Measurements from ENCODE around the gene MAP7D1. TPM values are rescaled to one million over a fixed set of nuclear protein-coding genes. Genes with fewer than 3 reads are reported as not detected.

MAP7D1 gene
- total RNA-seq (2014; rRNA removed; shearing (Covaris generic)) = 160 and 224 TPM in 2 replicates
- 34.8 and 35.8 TPM in 2 replicates for polyA plus RNA-seq (2016; fragmentation: Nextera tagmentation; extraction: Ambion mirVana)

GRCh38 chr1:36155408-36156328 is at the start of gene MAP7D1:
Gene MAP7D1 (plus strand): TSS chr1:36156160. CDS start chr1:36156418, 258 bp downstream.
- peak within 1 kb of the TSS; percentile 93 for H3K4me3 ChIP-seq
- H3K27ac ChIP-seq = peak within 1 kb of the TSS; percentile 89
- peaks cover 18% of the 10 kb centered on the region for H3F3A ChIP-seq (ENCODE audit: insufficient read depth)
- H3K4me1 ChIP-seq (ENCODE audit: insufficient read depth) = peaks cover 49% of the 10 kb centered on the region
- WGBS, 2 experiments (ENCODE audit: low coverage in 1 of 2, low lambda C conversion rate in 2 of 2, missing lambda C conversion rate in 2 of 2) = 0 to 1% methylated on average over 49 to 58 of the region's 88 CpGs
- peak within 1 kb of the TSS; percentile 100 for H3K9ac ChIP-seq
- H2AFZ ChIP-seq = peak within 1 kb of the TSS; percentile 42
- H3K27me3 ChIP-seq (replicated peaks; ENCODE audit: insufficient read depth) = no peaks in the 10 kb centered on the region
- no peaks in the 10 kb centered on the region for H3K36me3 ChIP-seq (ENCODE audit: low read depth)
- in situ Hi-C loops (cut with MboI) = no loop called here
- DNase-seq = peak; percentile 92
- H3K9me3 ChIP-seq (ENCODE audit: low read depth) = no peaks in the 10 kb centered on the region
- H3K4me2 ChIP-seq (ENCODE audit: unreplicated experiment) = peak within 1 kb of the TSS; percentile 95
- H4K20me1 ChIP-seq (ENCODE audit: insufficient read depth) = no peaks in the 10 kb centered on the region
- no peak for TF ChIP-seq EZH2 (IDR thresholded peaks at IDR 0.05; ENCODE audit: insufficient read depth, poor library complexity, severe bottlenecking)
- TF ChIP-seq EZH2phosphoT487 (IDR thresholded peaks at IDR 0.05; ENCODE audit: insufficient read depth, low read depth) = no peak
- no peaks in the 10 kb centered on the region for H3K9me2 ChIP-seq (ENCODE audit: insufficient read depth)
- H3K79me2 ChIP-seq (ENCODE audit: insufficient read depth) = peaks cover 57% of the 10 kb centered on the region

DNA sequence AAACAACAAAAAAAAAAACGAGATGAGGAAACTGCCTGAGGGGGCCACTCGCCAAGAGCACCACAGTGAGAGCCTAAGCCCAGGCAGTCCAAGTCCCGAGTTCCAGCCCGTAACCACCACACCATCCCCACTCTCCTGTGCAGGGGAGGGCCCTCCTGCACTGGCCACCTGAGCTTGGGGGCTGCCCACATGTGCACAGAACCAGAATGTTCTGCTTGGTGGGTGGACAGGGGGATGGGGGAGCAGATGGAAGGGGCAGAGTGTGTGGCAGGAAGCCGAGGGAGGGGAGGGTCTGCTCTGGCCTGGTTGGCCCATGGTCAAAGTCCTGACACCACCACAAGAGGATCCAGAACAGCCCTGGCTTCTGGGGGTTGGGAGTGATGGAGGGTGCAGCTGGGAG is 49.7 kb upstream of the MAP7D1 start:
- in situ Hi-C loops (cut with MboI) = loop anchor here (10.0 kb wide), 1 partner anchor 189 kb away; no protein-coding TSS in a partner anchor
- Histone ChIP-seq H4K20me1 (ENCODE audit: insufficient read depth) (no peaks in the 10 kb centered on the region), H3K9ac (no peak overlapping the region), H3K27me3 (replicated peaks; ENCODE audit: insufficient read depth) (no peaks in the 10 kb centered on the region), H3K4me1 (ENCODE audit: insufficient read depth) (peaks cover 13% of the 10 kb centered on the region), H3F3A (ENCODE audit: insufficient read depth) (0 out of 2 replicates have a peak, but pooled peaks cover 3% of the 10 kb centered on the region), H3K4me3 (no peak overlapping the region), H3K36me3 (ENCODE audit: low read depth) (no peaks in the 10 kb centered on the region), H3K79me2 (ENCODE audit: insufficient read depth) (no peaks in the 10 kb centered on the region), H3K27ac (no peak overlapping the region), H3K9me2 (ENCODE audit: insufficient read depth) (no peaks in the 10 kb centered on the region), H3K9me3 (ENCODE audit: low read depth) (no peaks in the 10 kb centered on the region), H2AFZ (no peak overlapping the region), H3K4me2 (ENCODE audit: unreplicated experiment) (no peak overlapping the region)
- TF ChIP-seq EZH2 (IDR thresholded peaks at IDR 0.05; ENCODE audit: insufficient read depth, poor library complexity, severe bottlenecking) (no peak), EZH2phosphoT487 (IDR thresholded peaks at IDR 0.05; ENCODE audit: insufficient read depth, low read depth) (no peak)
- DNase-seq = no peak
- 48 to 49% methylated on average over 5 of the region's 5 CpGs for WGBS, 2 experiments (ENCODE audit: low coverage in 1 of 2, low lambda C conversion rate in 2 of 2, missing lambda C conversion rate in 2 of 2)

DNA sequence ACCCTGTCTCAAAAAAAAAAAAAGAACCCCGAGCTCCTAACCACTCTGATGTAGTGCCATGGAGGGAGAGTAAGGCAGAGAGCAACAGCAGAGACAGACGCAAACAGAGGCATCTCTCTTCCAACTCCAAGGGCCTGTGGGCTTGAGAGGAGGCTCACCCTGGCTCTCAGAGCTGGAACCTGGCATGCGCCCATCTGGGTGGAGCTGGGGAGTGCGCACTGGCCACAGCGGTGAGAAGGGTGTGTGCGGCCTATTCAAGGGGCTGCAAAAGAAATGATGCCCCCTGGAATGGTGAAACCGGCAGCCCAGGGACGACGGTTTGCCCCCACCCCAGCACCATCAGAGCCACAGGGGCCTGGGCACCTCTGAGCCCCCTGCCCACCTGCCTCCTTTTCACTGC is 48.6 kb upstream of the MAP7D1 start:
- TF ChIP-seq EZH2 (IDR thresholded peaks at IDR 0.05; ENCODE audit: insufficient read depth, poor library complexity, severe bottlenecking) (no peak), EZH2phosphoT487 (IDR thresholded peaks at IDR 0.05; ENCODE audit: insufficient read depth, low read depth) (no peak)
- in situ Hi-C loops (cut with MboI) = loop anchor here (10.0 kb wide), 1 partner anchor 187 kb away; no protein-coding TSS in a partner anchor
- H2AFZ ChIP-seq = no peak overlapping the region
- peak; percentile 28 for DNase-seq
- H3K4me3 ChIP-seq = no peak overlapping the region
- H3K36me3 ChIP-seq (ENCODE audit: low read depth) = no peaks in the 10 kb centered on the region
- no peaks in the 10 kb centered on the region for H3K9me3 ChIP-seq (ENCODE audit: low read depth)
- no peaks in the 10 kb centered on the region for H3K79me2 ChIP-seq (ENCODE audit: insufficient read depth)
- H3K4me1 ChIP-seq (ENCODE audit: insufficient read depth) = peaks cover 13% of the 10 kb centered on the region
- WGBS, 2 experiments (ENCODE audit: low coverage in 1 of 2, low lambda C conversion rate in 2 of 2, missing lambda C conversion rate in 2 of 2) = 67 to 72% methylated on average over 7 to 9 of the region's 9 CpGs
- H4K20me1 ChIP-seq (ENCODE audit: insufficient read depth) = no peaks in the 10 kb centered on the region
- 0 out of 2 replicates have a peak, but pooled peaks cover 3% of the 10 kb centered on the region for H3F3A ChIP-seq (ENCODE audit: insufficient read depth)
- H3K27me3 ChIP-seq (replicated peaks; ENCODE audit: insufficient read depth) = no peaks in the 10 kb centered on the region
- H3K4me2 ChIP-seq (ENCODE audit: unreplicated experiment) = no peak overlapping the region
- no peaks in the 10 kb centered on the region for H3K9me2 ChIP-seq (ENCODE audit: insufficient read depth)
- H3K9ac ChIP-seq = no peak overlapping the region
- H3K27ac ChIP-seq = no peak overlapping the region

GRCh38 chr1:36108314-36108713 is 47.6 kb upstream of the MAP7D1 start:
- no peak for DNase-seq

More at GRCh38 chr1:36108314-36108713, 47.6 kb upstream of the MAP7D1 start:
- Histone ChIP-seq H4K20me1 (ENCODE audit: insufficient read depth) (no peaks in the 10 kb centered on the region), H3K9me3 (ENCODE audit: low read depth) (no peaks in the 10 kb centered on the region), H3K4me2 (ENCODE audit: unreplicated experiment) (no peak overlapping the region), H2AFZ (no peak overlapping the region), H3K36me3 (ENCODE audit: low read depth) (no peaks in the 10 kb centered on the region), H3F3A (ENCODE audit: insufficient read depth) (0 out of 2 replicates have a peak, but pooled peaks cover 3% of the 10 kb centered on the region), H3K79me2 (ENCODE audit: insufficient read depth) (no peaks in the 10 kb centered on the region), H3K9me2 (ENCODE audit: insufficient read depth) (no peaks in the 10 kb centered on the region), H3K4me3 (no peak overlapping the region), H3K27me3 (replicated peaks; ENCODE audit: insufficient read depth) (no peaks in the 10 kb centered on the region), H3K9ac (no peak overlapping the region), H3K4me1 (ENCODE audit: insufficient read depth) (peaks cover 13% of the 10 kb centered on the region), H3K27ac (no peak overlapping the region)
- TF ChIP-seq EZH2 (IDR thresholded peaks at IDR 0.05; ENCODE audit: insufficient read depth, poor library complexity, severe bottlenecking) = no peak
- TF ChIP-seq EZH2phosphoT487 (IDR thresholded peaks at IDR 0.05; ENCODE audit: insufficient read depth, low read depth) = no peak
- in situ Hi-C loops (cut with MboI) = loop anchor here (10.0 kb wide), 1 partner anchor 186 kb away; no protein-coding TSS in a partner anchor
- 82 to 85% methylated on average over 9 to 14 of the region's 14 CpGs for WGBS, 2 experiments (ENCODE audit: low coverage in 1 of 2, low lambda C conversion rate in 2 of 2, missing lambda C conversion rate in 2 of 2)

Data from GM23248 (cell line).